Upper lobe of right lung (tissue), 1 donor: ENCODE data around the gene GID8. TPM values are rescaled to one million over a fixed set of nuclear protein-coding genes. Genes with fewer than 3 reads are reported as not detected.

Experiments used
- ATAC-seq: fragments of 200-7000 bp; cut with Tn5 transposase; one replicate; pipeline ENCODE4 v1.9.1; 2020; ENCODE audit warnings: mild to moderate bottlenecking, moderate library complexity
- DNase-seq: peaks from one replicate; pipeline ENCODE4 v3.0.0-alpha.2; 2020
- H3K27ac ChIP-seq: fragments of 200-600 bp; one replicate; pipeline ENCODE4 v1.8.0; 2022
- H3K27me3 ChIP-seq: fragments of 200-600 bp; one replicate; pipeline ENCODE4 v1.8.0; 2022; ENCODE audit warnings: mild to moderate bottlenecking
- H3K36me3 ChIP-seq: fragments of 200-600 bp; one replicate; pipeline ENCODE4 v1.8.0; 2022
- H3K4me1 ChIP-seq: fragments of 200-600 bp; one replicate; pipeline ENCODE4 v1.8.0; 2022
- H3K4me3 ChIP-seq: fragments of 200-600 bp; one replicate; pipeline ENCODE4 v1.8.0; 2022; ENCODE audit warnings: mild to moderate bottlenecking
- H3K9me3 ChIP-seq: fragments of 200-600 bp; one replicate; pipeline ENCODE4 v1.8.0; 2022
- CTCF ChIP-seq: fragments of 200-600 bp; IDR thresholded peaks from one replicate; pipeline ENCODE4 v1.8.0; 2022; ENCODE audit warnings: antibody characterized with exemption
- intact Hi-C: fragments of 100-400 bp; cut with DNase I; formaldehyde crosslinking; loops from one replicate; pipeline ENCODE4 v1.11.0; 2022
- total RNA-seq: library from RNA; stranded (reverse); fragmentation: NEBNext Ultra II Directional; extraction: Animal tissue kit (Norgen Biotek cat#: 25700); gene quantifications from one replicate; pipeline ENCODE4 v1.2.1, GENCODE V29; 2021
- donor health status: DM: no; HTN: yes; CAD: no; lungs with severe emphysema.

GID8 gene
- total RNA-seq, 1 donor from 2014 or later, result 27.4 TPM

GRCh38 chr20:62966212-62967148 lies 28.5 kb downstream of the GID8 start:
- Histone ChIP-seq H3K27me3 (peaks cover 15% of the 10 kb centered on the region), H3K9me3 (no peaks in the 10 kb centered on the region), H3K4me1 (no peaks in the 10 kb centered on the region), H3K36me3 (no peaks in the 10 kb centered on the region), H3K4me3 (no peak overlapping the region), H3K27ac (no peak overlapping the region)
- ATAC-seq (no peak), DNase-seq (no peak)
- intact Hi-C loops, result no loop called here
- no peak for TF ChIP-seq CTCF

DNA sequence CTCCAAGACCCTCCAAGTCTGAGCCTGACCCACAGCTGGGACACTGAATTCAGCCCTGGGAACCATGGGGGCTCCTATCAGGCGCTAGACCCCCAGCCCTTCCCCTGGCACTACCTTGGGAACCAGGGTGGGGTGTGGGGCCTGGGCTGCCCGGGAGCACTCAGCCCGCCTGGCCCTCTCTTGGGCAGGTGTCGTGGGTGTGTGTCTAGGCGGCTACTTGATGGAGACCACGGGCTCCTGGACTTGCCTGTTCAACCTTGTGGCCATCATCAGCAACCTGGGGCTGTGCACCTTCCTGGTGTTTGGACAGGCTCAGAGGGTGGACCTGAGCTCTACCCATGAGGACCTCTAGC lies 29.2 kb downstream of the GID8 start:
- DNase-seq (no peak), ATAC-seq (no peak)
- TF ChIP-seq CTCF, result no peak
- Histone ChIP-seq H3K9me3 (no peaks in the 10 kb centered on the region), H3K27ac (no peak overlapping the region), H3K36me3 (no peaks in the 10 kb centered on the region), H3K4me3 (no peak overlapping the region), H3K4me1 (no peaks in the 10 kb centered on the region), H3K27me3 (peaks cover 15% of the 10 kb centered on the region)
- intact Hi-C loops, result no loop called here

DNA sequence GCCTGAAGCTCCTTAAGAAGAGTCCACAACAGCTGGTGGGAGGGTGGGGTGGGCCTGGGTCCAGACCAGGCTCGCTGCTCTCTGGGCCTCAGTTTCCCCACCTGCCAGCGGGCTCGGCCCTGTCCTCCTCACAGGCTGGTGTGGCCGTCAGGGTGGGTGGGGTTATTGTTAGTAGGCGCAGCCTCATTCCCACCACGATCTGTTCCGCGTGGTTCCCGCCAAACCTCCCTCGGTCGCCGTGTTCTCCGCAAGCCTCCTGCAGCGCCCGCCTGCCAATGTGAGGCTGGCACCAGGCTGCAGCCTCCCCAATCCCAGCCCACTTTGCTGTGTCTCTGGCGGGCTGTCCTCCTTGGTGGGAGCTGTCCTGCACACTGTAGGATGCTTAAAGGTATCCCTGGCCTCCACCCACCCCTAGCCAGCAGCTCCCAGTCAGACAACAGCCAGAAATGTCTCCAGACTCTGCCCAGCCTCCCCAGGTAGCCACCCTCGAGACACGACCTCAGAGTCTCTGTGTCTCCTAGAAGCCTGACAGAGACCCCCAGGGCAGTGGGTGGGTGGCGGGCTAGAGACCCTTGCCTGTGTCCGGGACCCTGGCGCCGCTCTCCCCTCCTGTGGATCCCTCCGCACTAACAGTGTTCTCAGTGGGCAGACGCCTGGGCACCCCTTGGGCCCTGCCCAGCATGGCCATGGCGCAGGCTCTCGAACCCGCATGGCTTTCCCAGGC lies 29.8 kb downstream of the GID8 start:
- ATAC-seq (no peak), DNase-seq (no peak)
- intact Hi-C loops, result no loop called here
- Histone ChIP-seq H3K4me1 (peaks cover 3% of the 10 kb centered on the region), H3K9me3 (no peaks in the 10 kb centered on the region), H3K36me3 (no peaks in the 10 kb centered on the region), H3K4me3 (no peak overlapping the region), H3K27ac (no peak overlapping the region), H3K27me3 (peaks cover 19% of the 10 kb centered on the region)
- TF ChIP-seq CTCF, result no peak

- no peak for TF ChIP-seq CTCF
- H3K4me1 ChIP-seq, result peaks cover 8% of the 10 kb centered on the region
- H3K27ac ChIP-seq, result no peak overlapping the region
- intact Hi-C loops, result no loop called here
- H3K4me3 ChIP-seq, result no peak overlapping the region
- H3K27me3 ChIP-seq, result peaks cover 26% of the 10 kb centered on the region
- no peaks in the 10 kb centered on the region for H3K36me3 ChIP-seq
- no peaks in the 10 kb centered on the region for H3K9me3 ChIP-seq
- ATAC-seq (no peak), DNase-seq (no peak)
Observed at GRCh38 chr20:62968378-62969178, 30.6 kb downstream of the GID8 start.

DNA sequence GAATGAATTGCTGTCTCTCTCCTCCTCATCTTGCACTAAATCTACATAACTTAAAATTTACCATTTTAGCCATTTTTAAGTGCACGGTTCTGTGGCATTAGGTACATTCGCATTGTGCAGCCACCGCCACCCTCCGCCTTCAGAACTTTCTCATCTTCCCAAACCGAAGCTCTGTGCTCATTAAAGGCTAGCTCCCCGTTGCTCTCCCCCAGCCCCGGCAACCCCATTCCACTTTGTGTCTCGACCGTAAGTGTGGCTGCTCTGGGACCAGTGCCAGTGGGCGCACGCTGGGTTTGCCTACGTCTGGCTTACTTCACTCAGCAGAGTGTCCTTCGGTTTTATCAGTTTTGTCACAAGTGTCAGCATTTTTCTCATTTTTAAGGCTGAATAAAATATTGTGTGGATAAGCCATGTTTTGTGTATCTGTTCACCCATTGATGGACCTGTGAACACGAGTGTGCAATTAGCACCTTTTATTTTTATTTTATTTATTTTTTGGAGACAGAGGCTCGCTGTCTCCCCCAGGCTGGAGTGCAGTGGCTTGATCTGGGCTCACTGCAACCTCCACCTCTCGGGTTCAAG lies 31.3 kb downstream of the GID8 start:
- Histone ChIP-seq H3K36me3 (no peaks in the 10 kb centered on the region), H3K9me3 (no peaks in the 10 kb centered on the region), H3K27me3 (peaks cover 31% of the 10 kb centered on the region), H3K27ac (no peak overlapping the region), H3K4me1 (peaks cover 8% of the 10 kb centered on the region), H3K4me3 (no peak overlapping the region)
- no peak for ATAC-seq
- DNase-seq, result no peak
- TF ChIP-seq CTCF, result no peak
- intact Hi-C loops, result no loop called here
